Stomach (tissue), 9 donors: ENCODE data around the gene KRTAP20-3. TPM values are rescaled to one million over a fixed set of nuclear protein-coding genes. Genes with fewer than 3 reads are reported as not detected.

Experiments
- DNase-seq, 2 donors: peaks; one replicate each; pipeline versions ENCODE4 v3.0.0 to v3.0.0-alpha.2; 2013 to 2019
- H3K27ac ChIP-seq, 5 donors: fragments of 200-600 bp in 4 of 5; sonication (generic) in 4 of 5; one replicate each; pipeline ENCODE4 v1.5.1; 2013 to 2019; ENCODE audit warnings: mild to moderate bottlenecking in 1 of 5, moderate library complexity in 1 of 5
- H3K27me3 ChIP-seq, 3 donors: fragments of 200-600 bp; sonication (generic); one replicate each; pipeline ENCODE4 v1.5.1; 2017 to 2019; ENCODE audit warnings: mixed run types in 1 of 3
- H3K36me3 ChIP-seq, 4 donors: fragments of 200-600 bp; sonication (generic); 1 replicate in 3 of 4; 2 replicates in 1 of 4; pipeline ENCODE4 v1.5.1; 2016 to 2019
- H3K4me1 ChIP-seq, 4 donors: fragments of 200-600 bp; sonication (generic); one replicate each; pipeline ENCODE4 v1.5.1; 2016 to 2019
- H3K4me3 ChIP-seq, 4 donors: fragments of 200-600 bp; sonication (generic) in 3 of 4; one replicate each; pipeline ENCODE4 v1.5.1; 2016 to 2019; ENCODE audit warnings: mild to moderate bottlenecking in 1 of 4
- H3K9me3 ChIP-seq, 4 donors: fragments of 200-600 bp; sonication (generic); one replicate each; pipeline ENCODE4 v1.5.1; 2016 to 2019
- EP300 ChIP-seq: sonication (generic); formaldehyde crosslinking; IDR thresholded peaks from one replicate; pipeline ENCODE4 v1.6.1; 2017; ENCODE audit warnings: antibody characterized with exemption
- POLR2A ChIP-seq, 4 donors: fragments of 450-650 bp; IDR thresholded peaks; one replicate each; pipeline ENCODE4 v1.6.1; 2016; ENCODE audit warnings: antibody characterized with exemption in 4 of 4, control low read depth in 2 of 4, mild to moderate bottlenecking in 1 of 4, moderate library complexity in 1 of 4
- POLR2AphosphoS5 ChIP-seq, 3 donors: sonication (generic); formaldehyde crosslinking; IDR thresholded peaks; one replicate each; pipeline ENCODE4 v1.6.1; 2016; ENCODE audit warnings: antibody characterized with exemption in 3 of 3
- WGBS, 5 donors: extraction: QIAGEN DNeasy Blood & Tissue Kit in 3 of 5; methylation state at CpG; one replicate each; pipeline versions ENCODE4 v1.1.5 to v1.1.7; 2013 to 2018; 5-methylcytosine and 5-hydroxymethylcytosine counted together
- intact Hi-C: fragments of 100-400 bp; cut with DNase I; formaldehyde crosslinking; loops from one replicate; pipeline ENCODE4 v1.15.1; 2023; ENCODE audit warnings: low total_unique reads
- polyA plus RNA-seq, 3 donors: library from polyadenylated mRNA; stranded (reverse); fragments of 200-250 nt; gene quantifications; one replicate each; pipeline ENCODE4 v1.2.3, GENCODE V29; 2013
- total RNA-seq, 5 donors: library from RNA; depleted of rRNA; stranded (reverse); fragments of >200 nt; gene quantifications; one replicate each; pipeline versions ENCODE4 v1.1.0 to v1.2.3, GENCODE V29; 2014 to 2016
- TF ChIP-seq, protein P1 (sequence below), 7 experiments: fragments of 450-650 bp in 4 of 7; fragments of 200-600 bp in 3 of 7; sonication (generic) in 3 of 7; IDR thresholded peaks; one replicate each; pipeline ENCODE4 v1.5.1; 2016 to 2019; ENCODE audit warnings: antibody characterized with exemption in 7 of 7, control low read depth in 2 of 7, mild to moderate bottlenecking in 1 of 7
- donor health status: healthy with polysubstance abuse.
- donor health status: Bipolar disorder and iron deficiency.
- donor health status: healthy.

Gene KRTAP20-3
- total and polyA plus RNA-seq, 8 donors, result not detected

DNA sequence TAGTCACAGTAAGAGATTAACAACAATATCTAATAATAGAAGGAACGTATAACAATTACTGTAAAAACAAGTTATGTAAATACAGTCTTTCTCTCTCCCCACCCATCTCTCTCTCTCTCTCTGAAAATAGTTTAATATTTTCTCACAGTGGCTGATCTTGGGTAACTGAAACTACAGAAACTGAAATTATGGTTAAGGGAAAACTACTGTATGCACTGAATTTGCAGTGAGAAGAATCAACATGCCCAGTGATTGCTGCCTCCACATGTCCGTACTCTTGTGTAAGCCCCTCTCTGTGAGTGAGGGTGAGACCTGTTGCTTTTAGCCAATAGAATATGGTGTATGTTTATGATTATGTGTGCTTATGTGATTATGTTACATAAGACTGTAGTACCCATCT, 30.5 kb upstream of the KRTAP20-3 start:
- DNase-seq, result no peak
- Histone ChIP-seq H3K27ac (no peak overlapping the region), H3K27me3 (no peaks in the 10 kb centered on the region), H3K9me3 (peaks cover 0 to 22% (median 0%) of the 10 kb centered on the region in 4 donors), H3K4me3 (no peak overlapping the region), H3K36me3 (no peaks in the 10 kb centered on the region), H3K4me1 (no peaks in the 10 kb centered on the region)
- WGBS, 5 donors, result 63 to 81% (median 75%) methylated on average over 2 of the region's 2 CpGs
- no peak for TF ChIP-seq POLR2A (IDR thresholded peaks at IDR 0.05)
- intact Hi-C loops, result no loop called here

DNA sequence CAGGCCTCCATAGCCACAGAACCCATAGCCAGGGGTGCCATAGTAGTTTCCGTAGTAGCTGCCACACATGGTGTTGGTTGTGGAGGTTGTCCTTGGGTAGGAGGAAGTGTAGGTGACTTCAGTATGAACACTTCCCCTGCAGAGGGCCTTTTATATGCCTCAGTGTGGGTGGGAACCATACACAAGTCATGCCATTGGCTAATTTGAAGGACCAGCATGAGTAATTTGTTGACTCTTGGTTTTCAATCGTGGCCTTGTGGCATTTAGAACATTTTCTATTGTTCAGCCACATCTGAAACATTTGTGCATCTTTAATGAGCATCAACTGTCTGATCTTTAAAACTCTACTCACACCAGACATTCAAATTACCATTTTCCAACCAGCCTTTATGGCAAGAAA, 28.8 kb upstream of the KRTAP20-3 start, which contains the start of gene KRTAP6-1:
Gene KRTAP6-1, minus strand, starts transcription at position 95 of the 400 bp plus-strand sequence. Its CDS starts 26 bp downstream, at position 69.
- intact Hi-C loops, result no loop called here
- TF ChIP-seq EP300 (no peak), POLR2A (IDR thresholded peaks at IDR 0.05) (no peak), POLR2AphosphoS5 (IDR thresholded peaks at IDR 0.05) (no peak)
- TF ChIP-seq, protein P1, sequence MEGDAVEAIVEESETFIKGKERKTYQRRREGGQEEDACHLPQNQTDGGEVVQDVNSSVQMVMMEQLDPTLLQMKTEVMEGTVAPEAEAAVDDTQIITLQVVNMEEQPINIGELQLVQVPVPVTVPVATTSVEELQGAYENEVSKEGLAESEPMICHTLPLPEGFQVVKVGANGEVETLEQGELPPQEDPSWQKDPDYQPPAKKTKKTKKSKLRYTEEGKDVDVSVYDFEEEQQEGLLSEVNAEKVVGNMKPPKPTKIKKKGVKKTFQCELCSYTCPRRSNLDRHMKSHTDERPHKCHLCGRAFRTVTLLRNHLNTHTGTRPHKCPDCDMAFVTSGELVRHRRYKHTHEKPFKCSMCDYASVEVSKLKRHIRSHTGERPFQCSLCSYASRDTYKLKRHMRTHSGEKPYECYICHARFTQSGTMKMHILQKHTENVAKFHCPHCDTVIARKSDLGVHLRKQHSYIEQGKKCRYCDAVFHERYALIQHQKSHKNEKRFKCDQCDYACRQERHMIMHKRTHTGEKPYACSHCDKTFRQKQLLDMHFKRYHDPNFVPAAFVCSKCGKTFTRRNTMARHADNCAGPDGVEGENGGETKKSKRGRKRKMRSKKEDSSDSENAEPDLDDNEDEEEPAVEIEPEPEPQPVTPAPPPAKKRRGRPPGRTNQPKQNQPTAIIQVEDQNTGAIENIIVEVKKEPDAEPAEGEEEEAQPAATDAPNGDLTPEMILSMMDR (IDR thresholded peaks at IDR 0.05), result no peak
- WGBS, 5 donors, result 58 to 79% (median 65%) methylated on average over 2 of the region's 2 CpGs
- DNase-seq, result no peak
- no peaks in the 10 kb centered on the region for H3K4me1 ChIP-seq
- peaks cover 0 to 18% (median 0%) of the 10 kb centered on the region in 4 donors for H3K9me3 ChIP-seq
- no peak within 1 kb of the TSS for H3K4me3 ChIP-seq
- H3K27me3 ChIP-seq, result no peaks in the 10 kb centered on the region
- no peaks in the 10 kb centered on the region for H3K36me3 ChIP-seq
- H3K27ac ChIP-seq, result no peak within 1 kb of the TSS

DNA sequence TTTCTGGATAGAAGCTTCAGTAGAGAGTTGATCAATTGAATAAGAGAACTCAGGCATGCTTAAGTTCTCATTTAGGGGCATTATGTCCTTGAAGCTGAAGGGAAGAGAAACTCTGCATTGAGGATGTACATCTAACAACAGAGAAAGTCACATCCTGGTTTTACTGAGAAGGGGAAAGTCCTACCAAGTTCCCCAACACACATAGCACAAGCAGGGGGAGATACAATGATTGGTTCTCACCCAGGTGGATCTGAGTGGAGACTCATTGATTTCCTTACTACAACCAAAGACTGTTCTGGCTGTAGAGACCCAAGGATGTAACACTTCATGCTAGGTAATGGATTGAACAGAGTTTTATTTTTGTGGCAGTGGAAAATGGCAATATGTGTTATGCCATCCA, 27.5 kb upstream of the KRTAP20-3 start:
- no peak overlapping the region for H3K4me3 ChIP-seq
- TF ChIP-seq, protein P1 (IDR thresholded peaks at IDR 0.05), result no peak
- TF ChIP-seq EP300 (no peak), POLR2A (IDR thresholded peaks at IDR 0.05) (no peak), POLR2AphosphoS5 (IDR thresholded peaks at IDR 0.05) (no peak)
- H3K36me3 ChIP-seq, result no peaks in the 10 kb centered on the region
- H3K27me3 ChIP-seq, result no peaks in the 10 kb centered on the region
- no peaks in the 10 kb centered on the region for H3K4me1 ChIP-seq
- H3K9me3 ChIP-seq, result peaks cover 0 to 18% (median 0%) of the 10 kb centered on the region in 4 donors
- intact Hi-C loops, result no loop called here
- no peak overlapping the region for H3K27ac ChIP-seq
- DNase-seq, result no peak

DNA sequence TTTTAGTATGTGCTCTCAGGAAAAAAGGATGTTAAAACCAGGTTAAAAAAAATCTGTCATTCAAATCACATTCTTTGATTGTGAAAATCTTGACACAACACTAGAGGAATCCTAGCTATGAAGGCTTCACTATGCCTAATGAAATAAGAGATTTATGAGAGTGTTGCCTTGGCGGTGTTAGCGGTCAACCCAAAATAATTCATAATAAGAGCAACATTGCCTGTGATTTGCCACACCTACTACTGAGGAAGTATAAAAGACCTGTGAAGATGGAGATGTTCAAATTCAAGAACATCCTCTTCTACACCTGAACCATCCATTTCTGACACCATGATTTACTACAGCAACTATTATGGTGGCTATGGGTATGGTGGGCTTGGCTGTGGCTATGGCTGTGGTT, 26.5 kb upstream of the KRTAP20-3 start, which contains the start of gene KRTAP20-1:
Gene KRTAP20-1, plus strand, starts transcription at position 301 of the 400 bp plus-strand sequence. Its CDS starts 30 bp downstream, at position 331.
- Histone ChIP-seq H3K4me1 (no peaks in the 10 kb centered on the region), H3K27me3 (no peaks in the 10 kb centered on the region), H3K9me3 (peaks cover 0 to 13% (median 0%) of the 10 kb centered on the region in 4 donors), H3K4me3 (no peak within 1 kb of the TSS), H3K36me3 (no peaks in the 10 kb centered on the region), H3K27ac (no peak within 1 kb of the TSS)
- 84 to 100% (median 94%) methylated on average over 2 of the region's 2 CpGs for WGBS, 5 donors
- TF ChIP-seq POLR2AphosphoS5 (IDR thresholded peaks at IDR 0.05) (no peak), POLR2A (IDR thresholded peaks at IDR 0.05) (no peak), EP300 (no peak)
- TF ChIP-seq, protein P1 (IDR thresholded peaks at IDR 0.05), result no peak
- DNase-seq, result no peak
- intact Hi-C loops, result no loop called here

DNA sequence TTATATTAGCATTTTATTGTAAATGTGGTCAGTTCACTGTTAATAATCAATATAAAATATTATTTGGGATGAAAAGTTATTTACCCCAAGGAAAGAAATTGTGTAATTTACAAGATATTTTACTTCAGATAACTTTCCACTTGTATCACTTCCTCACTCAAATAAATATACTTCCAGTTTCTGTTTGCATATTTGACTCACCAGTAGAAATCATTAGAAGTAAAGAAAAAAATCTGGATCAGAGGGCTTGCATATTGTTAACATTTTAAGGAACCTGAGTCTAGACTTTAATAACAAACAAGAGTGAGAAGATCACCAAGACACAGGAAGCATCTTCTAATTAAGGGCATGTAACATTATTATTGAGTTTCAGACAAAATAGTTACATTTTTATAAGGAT, 22.6 kb upstream of the KRTAP20-3 start:
- no peak overlapping the region for H3K4me3 ChIP-seq
- peaks cover 0 to 13% (median 7%) of the 10 kb centered on the region in 4 donors for H3K9me3 ChIP-seq
- no peak for TF ChIP-seq POLR2AphosphoS5 (IDR thresholded peaks at IDR 0.05)
- no peak for TF ChIP-seq EP300
- TF ChIP-seq, protein P1 (IDR thresholded peaks at IDR 0.05), result no peak
- TF ChIP-seq POLR2A (IDR thresholded peaks at IDR 0.05), result no peak
- no peaks in the 10 kb centered on the region for H3K4me1 ChIP-seq
- no peak for DNase-seq
- H3K27ac ChIP-seq, result no peak overlapping the region
- intact Hi-C loops, result no loop called here
- no peaks in the 10 kb centered on the region for H3K27me3 ChIP-seq
- no peaks in the 10 kb centered on the region for H3K36me3 ChIP-seq
